Ovary (tissue), 3 donors: Measurements from ENCODE around the gene ARHGEF25.

Experiments used
- CTCF ChIP-seq, 3 donors: fragments of 450-650 bp in 2 of 3; fragments of 200-600 bp in 1 of 3; IDR thresholded peaks; one replicate each; pipeline versions ENCODE4 v1.5.1 to v1.8.0; 2016 to 2022; ENCODE audit warnings: antibody characterized with exemption in 3 of 3, mild to moderate bottlenecking in 1 of 3
- EP300 ChIP-seq: sonication (generic); formaldehyde crosslinking; IDR thresholded peaks from one replicate; pipeline ENCODE4 v1.6.1; 2017; ENCODE audit warnings: antibody characterized with exemption
- POLR2A ChIP-seq: fragments of 450-650 bp; IDR thresholded peaks from one replicate; pipeline ENCODE4 v1.6.1; 2017; ENCODE audit warnings: antibody characterized with exemption, mild to moderate bottlenecking, moderate library complexity
- donor health status: DM: no; HTN: no; CAD: no.

- TF ChIP-seq CTCF (IDR thresholded peaks at IDR 0.05) (no peak), POLR2A (no peak), EP300 (no peak)
These were observed 18.7 kb downstream of the ARHGEF25 start for GRCh38 chr12:57629897-57630471.
